Astrocyte of the spinal cord (primary cell): ENCODE results near the gene CSTF1.

Experiments
- DNase-seq: peaks from one replicate; pipeline ENCODE4 v3.0.0; 2011; ENCODE audit warnings: low read depth, low spot score
- H3K4me3 ChIP-seq: 2 replicates; pipeline ENCODE4 v1.5.1; 2011; ENCODE audit warnings: low read depth, mild to moderate bottlenecking, low read length, moderate library complexity
- in situ Hi-C: cut with HindIII; loops from 2 replicates; pipeline ENCODE4 v1.10.0; 2017; ENCODE audit warnings: low sequenced_read_pairs
- TF ChIP-seq, protein P1 (sequence below): IDR thresholded peaks from 2 replicates; pipeline ENCODE4 v1.5.1; 2012; ENCODE audit warnings: low read depth, mild to moderate bottlenecking, low read length, inconsistent platforms

CSTF1 gene

GRCh38 chr20:56429502-56429901 is 37.1 kb downstream of the CSTF1 start:
- TF ChIP-seq, protein P1, sequence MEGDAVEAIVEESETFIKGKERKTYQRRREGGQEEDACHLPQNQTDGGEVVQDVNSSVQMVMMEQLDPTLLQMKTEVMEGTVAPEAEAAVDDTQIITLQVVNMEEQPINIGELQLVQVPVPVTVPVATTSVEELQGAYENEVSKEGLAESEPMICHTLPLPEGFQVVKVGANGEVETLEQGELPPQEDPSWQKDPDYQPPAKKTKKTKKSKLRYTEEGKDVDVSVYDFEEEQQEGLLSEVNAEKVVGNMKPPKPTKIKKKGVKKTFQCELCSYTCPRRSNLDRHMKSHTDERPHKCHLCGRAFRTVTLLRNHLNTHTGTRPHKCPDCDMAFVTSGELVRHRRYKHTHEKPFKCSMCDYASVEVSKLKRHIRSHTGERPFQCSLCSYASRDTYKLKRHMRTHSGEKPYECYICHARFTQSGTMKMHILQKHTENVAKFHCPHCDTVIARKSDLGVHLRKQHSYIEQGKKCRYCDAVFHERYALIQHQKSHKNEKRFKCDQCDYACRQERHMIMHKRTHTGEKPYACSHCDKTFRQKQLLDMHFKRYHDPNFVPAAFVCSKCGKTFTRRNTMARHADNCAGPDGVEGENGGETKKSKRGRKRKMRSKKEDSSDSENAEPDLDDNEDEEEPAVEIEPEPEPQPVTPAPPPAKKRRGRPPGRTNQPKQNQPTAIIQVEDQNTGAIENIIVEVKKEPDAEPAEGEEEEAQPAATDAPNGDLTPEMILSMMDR, result no peak
- no peak overlapping the region for H3K4me3 ChIP-seq
- peak; percentile 67 for DNase-seq
- in situ Hi-C loops, result no loop called here

DNA sequence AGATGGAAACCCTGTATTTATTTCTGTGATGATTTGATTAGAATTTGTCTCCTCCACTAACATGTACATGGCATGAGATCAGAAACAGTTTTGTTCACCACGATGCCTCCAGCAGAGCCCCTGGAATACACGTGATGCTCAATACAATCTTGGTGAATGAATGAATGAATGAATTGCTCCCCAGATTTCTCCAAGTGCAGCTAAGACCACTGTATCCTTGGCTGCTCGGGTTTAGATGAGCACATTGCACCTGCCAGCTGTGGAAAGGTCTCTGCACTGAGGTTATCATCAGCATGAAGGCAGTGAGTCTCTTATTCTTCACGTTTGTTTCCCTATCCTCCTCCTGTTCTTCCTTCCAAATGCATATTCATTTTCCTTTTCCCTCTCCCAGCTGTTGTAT is 37.5 kb downstream of the CSTF1 start:
- in situ Hi-C loops, result no loop called here
- no peak for DNase-seq
- TF ChIP-seq, protein P1, result no peak
- H3K4me3 ChIP-seq, result no peak overlapping the region

DNA sequence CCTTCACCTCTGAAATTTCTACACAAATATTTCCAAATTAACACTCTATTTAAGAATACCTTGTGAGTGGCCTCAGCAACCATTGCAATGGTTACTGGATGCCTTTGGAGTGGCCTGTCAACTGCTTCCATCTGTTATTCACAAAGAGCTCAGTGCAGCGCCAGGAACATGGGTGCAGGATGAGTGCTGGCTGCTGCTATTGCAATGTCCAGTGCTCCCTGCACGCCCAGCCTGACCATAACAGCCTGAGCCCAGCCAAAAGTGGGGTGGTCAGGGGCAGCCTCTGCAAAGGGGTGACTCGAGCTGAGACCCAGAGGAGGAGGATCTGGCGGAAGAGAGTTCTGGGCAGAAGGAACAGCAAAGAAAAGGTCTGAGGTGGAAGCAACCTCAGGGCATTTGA is 38.0 kb downstream of the CSTF1 start:
- TF ChIP-seq, protein P1, result no peak
- no peak for DNase-seq
- in situ Hi-C loops, result no loop called here
- no peak overlapping the region for H3K4me3 ChIP-seq

DNA sequence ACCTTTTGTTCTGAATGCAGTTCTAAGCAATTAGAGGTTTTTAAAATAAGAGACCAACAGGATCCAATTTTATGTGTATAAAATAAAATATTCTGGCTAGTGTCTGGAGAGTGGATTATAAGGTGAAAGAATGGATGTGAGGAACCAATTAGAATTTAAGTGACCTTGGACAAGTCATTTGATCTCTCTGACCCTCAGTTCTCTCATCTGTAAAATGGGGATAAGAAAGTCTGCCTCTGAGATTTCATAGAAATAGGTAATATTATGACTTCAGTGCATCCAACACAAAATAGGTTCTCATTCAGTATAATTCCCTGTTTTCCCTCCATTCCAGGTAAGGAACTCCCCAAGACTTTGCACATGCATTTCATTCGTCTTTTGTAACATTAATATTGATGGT is 38.5 kb downstream of the CSTF1 start:
- no peak overlapping the region for H3K4me3 ChIP-seq
- TF ChIP-seq, protein P1, result no peak
- in situ Hi-C loops, result no loop called here
- no peak for DNase-seq

DNA sequence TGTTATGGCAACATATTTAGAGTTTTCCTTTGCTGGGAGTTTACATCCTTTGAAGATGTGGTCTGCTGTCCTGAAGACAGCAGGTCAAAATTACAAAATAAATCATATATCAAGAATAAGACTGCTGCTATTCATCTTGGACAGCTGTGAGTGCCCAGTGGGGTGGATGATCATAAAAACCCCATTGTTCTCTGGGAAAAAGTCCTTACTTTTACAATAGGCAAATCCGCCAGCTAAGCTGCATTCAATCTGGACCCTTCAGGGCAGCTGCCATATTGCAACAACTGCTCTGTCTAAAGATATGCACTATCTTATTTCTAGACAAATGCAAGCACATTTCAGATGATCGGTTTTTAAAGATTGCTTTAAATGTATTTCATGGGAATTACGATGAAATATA is 39.0 kb downstream of the CSTF1 start:
- H3K4me3 ChIP-seq, result no peak overlapping the region
- TF ChIP-seq, protein P1, result no peak
- DNase-seq, result no peak
- in situ Hi-C loops, result no loop called here

- TF ChIP-seq, protein P1, result no peak
Observed at GRCh38 chr20:56433221-56433879, 40.9 kb downstream of the CSTF1 start.

More at GRCh38 chr20:56433221-56433879, 40.9 kb downstream of the CSTF1 start:
- in situ Hi-C loops, result no loop called here
- no peak overlapping the region for H3K4me3 ChIP-seq
- no peak for DNase-seq
